ENCODE measurements around the gene SLAMF8. TPM values are rescaled to one million over a fixed set of nuclear protein-coding genes. Genes with fewer than 3 reads are reported as not detected.
A peak's percentile ranks its signal among the peaks of the same experiment; 100 is the strongest.

Gene SLAMF8
- total RNA-seq, 1 donor from 2014 or later = not detected

GRCh38 chr1:159821171-159821867, 5.4 kb upstream of the SLAMF8 start:
- no peaks in the 10 kb centered on the region for H3K9me3 Mint-ChIP-seq
- H3K27me3 Mint-ChIP-seq = peaks cover 49% of the 10 kb centered on the region
- TF ChIP-seq, protein P1, sequence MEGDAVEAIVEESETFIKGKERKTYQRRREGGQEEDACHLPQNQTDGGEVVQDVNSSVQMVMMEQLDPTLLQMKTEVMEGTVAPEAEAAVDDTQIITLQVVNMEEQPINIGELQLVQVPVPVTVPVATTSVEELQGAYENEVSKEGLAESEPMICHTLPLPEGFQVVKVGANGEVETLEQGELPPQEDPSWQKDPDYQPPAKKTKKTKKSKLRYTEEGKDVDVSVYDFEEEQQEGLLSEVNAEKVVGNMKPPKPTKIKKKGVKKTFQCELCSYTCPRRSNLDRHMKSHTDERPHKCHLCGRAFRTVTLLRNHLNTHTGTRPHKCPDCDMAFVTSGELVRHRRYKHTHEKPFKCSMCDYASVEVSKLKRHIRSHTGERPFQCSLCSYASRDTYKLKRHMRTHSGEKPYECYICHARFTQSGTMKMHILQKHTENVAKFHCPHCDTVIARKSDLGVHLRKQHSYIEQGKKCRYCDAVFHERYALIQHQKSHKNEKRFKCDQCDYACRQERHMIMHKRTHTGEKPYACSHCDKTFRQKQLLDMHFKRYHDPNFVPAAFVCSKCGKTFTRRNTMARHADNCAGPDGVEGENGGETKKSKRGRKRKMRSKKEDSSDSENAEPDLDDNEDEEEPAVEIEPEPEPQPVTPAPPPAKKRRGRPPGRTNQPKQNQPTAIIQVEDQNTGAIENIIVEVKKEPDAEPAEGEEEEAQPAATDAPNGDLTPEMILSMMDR (conservative IDR thresholded peaks at IDR 0.05) = no peak
- no peaks in the 10 kb centered on the region for H3K36me3 Mint-ChIP-seq
- no peak for DNase-seq (ENCODE audit: extremely low spot score, unreplicated experiment)
- peaks cover 5% of the 10 kb centered on the region for H3K4me1 Mint-ChIP-seq (ENCODE audit: unreplicated experiment)
- H3K4me3 Mint-ChIP-seq = no peak overlapping the region
- no peak overlapping the region for H3K27ac Mint-ChIP-seq

- Mint-ChIP-seq H3K27ac (peak overlapping the region; percentile 23), H3K4me1 (ENCODE audit: unreplicated experiment) (peaks cover 5% of the 10 kb centered on the region), H3K9me3 (no peaks in the 10 kb centered on the region), H3K27me3 (peaks cover 47% of the 10 kb centered on the region), H3K4me3 (no peak overlapping the region), H3K36me3 (no peaks in the 10 kb centered on the region)
- no peak for DNase-seq (ENCODE audit: extremely low spot score, unreplicated experiment)
- TF ChIP-seq, protein P1 (conservative IDR thresholded peaks at IDR 0.05) = no peak
Measured at GRCh38 chr1:159823406-159823805, 3.3 kb upstream of the SLAMF8 start.

DNA sequence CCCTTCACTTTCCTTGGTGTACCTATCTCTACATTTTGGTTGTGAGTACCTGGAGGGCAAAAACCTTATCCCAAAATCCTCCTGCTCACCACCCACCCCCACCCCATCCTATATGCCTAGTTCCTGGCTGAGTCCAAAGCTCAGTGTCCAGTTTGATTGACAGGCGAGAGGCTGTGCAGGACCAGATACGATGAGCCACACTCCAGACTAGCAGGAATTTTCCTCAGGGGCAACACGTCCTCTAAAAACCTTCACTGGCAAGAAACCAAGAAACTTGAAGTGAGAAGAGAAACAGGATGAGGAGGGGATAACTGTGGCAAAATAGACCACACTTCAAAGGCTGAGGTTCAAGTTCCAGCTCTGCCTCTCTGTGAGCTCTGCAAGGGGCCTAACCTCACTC, 1.1 kb upstream of the SLAMF8 start:
- Mint-ChIP-seq H3K4me1 (ENCODE audit: unreplicated experiment) (peaks cover 5% of the 10 kb centered on the region), H3K27me3 (peaks cover 47% of the 10 kb centered on the region), H3K4me3 (no peak overlapping the region), H3K27ac (no peak overlapping the region), H3K9me3 (no peaks in the 10 kb centered on the region), H3K36me3 (no peaks in the 10 kb centered on the region)
- TF ChIP-seq, protein P1 (conservative IDR thresholded peaks at IDR 0.05) = no peak
- no peak for DNase-seq (ENCODE audit: extremely low spot score, unreplicated experiment)

- no peak for DNase-seq (ENCODE audit: extremely low spot score, unreplicated experiment)
- H3K27ac Mint-ChIP-seq = no peak overlapping the region
Measured at GRCh38 chr1:159827102-159827490, 423 bp downstream of the SLAMF8 start.

DNA sequence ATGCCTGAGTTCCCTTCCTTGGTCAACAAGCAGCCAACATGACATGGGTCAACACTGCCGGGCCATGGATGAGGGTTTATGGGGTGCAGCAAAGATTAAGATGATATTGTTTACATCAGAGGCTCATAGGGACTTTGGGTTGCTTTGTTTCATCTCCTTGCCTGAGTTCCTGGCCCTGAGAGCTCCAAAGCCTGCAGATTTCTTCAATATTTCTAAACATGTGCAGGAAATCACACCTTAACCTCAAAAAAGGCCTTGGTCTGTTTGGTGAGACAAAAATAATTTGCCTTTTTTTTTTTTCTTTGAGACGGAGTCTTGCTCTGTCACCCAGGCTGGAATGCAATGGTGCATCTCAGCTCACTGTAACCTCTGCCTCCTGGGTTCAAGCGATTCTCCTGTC, 876 bp downstream of the SLAMF8 start:
- Mint-ChIP-seq H3K36me3 (no peaks in the 10 kb centered on the region), H3K4me3 (no peak overlapping the region), H3K27ac (no peak overlapping the region), H3K4me1 (ENCODE audit: unreplicated experiment) (peaks cover 9% of the 10 kb centered on the region), H3K27me3 (peaks cover 51% of the 10 kb centered on the region), H3K9me3 (no peaks in the 10 kb centered on the region)
- TF ChIP-seq, protein P1 (conservative IDR thresholded peaks at IDR 0.05) = no peak
- DNase-seq (ENCODE audit: extremely low spot score, unreplicated experiment) = no peak

More at GRCh38 chr1:159827102-159827490, 423 bp downstream of the SLAMF8 start:
- Mint-ChIP-seq H3K27me3 (peaks cover 55% of the 10 kb centered on the region), H3K4me3 (no peak overlapping the region), H3K4me1 (ENCODE audit: unreplicated experiment) (peaks cover 9% of the 10 kb centered on the region), H3K36me3 (no peaks in the 10 kb centered on the region), H3K9me3 (no peaks in the 10 kb centered on the region)
- TF ChIP-seq, protein P1 (conservative IDR thresholded peaks at IDR 0.05) = no peak
